GM12878 (cell line): ENCODE results near the gene DERL3. TPM values are rescaled to one million over a fixed set of nuclear protein-coding genes. Genes with fewer than 3 reads are reported as not detected.

ENCODE experiments used
- ATAC-seq: fragments of 200-7000 bp; cut with Tn5 transposase; 3 replicates; pipeline ENCODE4 v1.9.1; 2020; ENCODE audit warnings: mild to moderate bottlenecking, moderate library complexity
- BruUV-seq: library from RNA; stranded (reverse); fragments of 400-500 nt; replicated peaks from 2 replicates; lab custom pipeline; 2021; lab: Mats Ljungman, UMichigan
- CTCF ChIA-PET: fragments of 300-600 bp; sonication (Branson Sonifier 250); formaldehyde crosslinking; extraction: SDS; loops from one replicate; lab custom pipeline; 2021; ENCODE audit warnings: inconsistent platforms; lab: Yijun Ruan, JAX
- POLR2A ChIA-PET: fragments of 350-600 bp; formaldehyde crosslinking; extraction: SDS; loops from one replicate; lab custom pipeline; 2021; ENCODE audit warnings: inconsistent platforms; lab: Charles Lee
- RAD21 ChIA-PET: fragments of 300-600 bp; sonication (Branson Sonifier 250); formaldehyde crosslinking; loops from one replicate; lab custom pipeline; 2023; ENCODE audit warnings: antibody characterized with exemption; ENCODE audit not compliant: unreplicated experiment; lab: Charles Lee
- SMC1A ChIA-PET: fragments of 300-600 bp; sonication (Branson Sonifier 250); formaldehyde crosslinking; loops from one replicate; lab custom pipeline; 2023; ENCODE audit not compliant: unreplicated experiment, uncharacterized antibody; lab: Charles Lee
- DNase-seq: peaks from one replicate; pipeline ENCODE4 v3.0.0-alpha.2; 2011; ENCODE audit warnings: low read depth, low spot score
- FAIRE-seq: peaks from 3 replicates; lab custom pipeline; 2011; peaks lifted over from hg19 to GRCh38; lab: Jason Lieb, UNC
- H2AFZ ChIP-seq: 2 replicates; pipeline ENCODE4 v1.6.0; 2011; ENCODE audit warnings: low read depth, low read length, control low read depth; ENCODE audit not compliant: control insufficient read depth
- H3K27ac ChIP-seq: 2 replicates; pipeline ENCODE4 v1.5.1; 2011; ENCODE audit warnings: control low read depth; ENCODE audit not compliant: control insufficient read depth, insufficient read depth
- H3K27me3 ChIP-seq, 2 experiments: replicated peaks in 1 of 2; 2 replicates each; pipeline versions ENCODE4 v1.6.0 to v1.6.1; 2011; ENCODE audit warnings: low read length in 1 of 2; ENCODE audit not compliant: control insufficient read depth in 2 of 2, insufficient read depth in 2 of 2
- H3K36me3 ChIP-seq, 2 experiments: 2 replicates each; pipeline ENCODE4 v1.5.1; 2011; ENCODE audit warnings: low read length in 1 of 2; ENCODE audit not compliant: control insufficient read depth in 2 of 2, insufficient read depth in 2 of 2
- H3K4me1 ChIP-seq: 2 replicates; pipeline ENCODE4 v1.6.1; 2011; ENCODE audit warnings: mild to moderate bottlenecking, low read length, moderate library complexity, mixed read lengths; ENCODE audit not compliant: control insufficient read depth, insufficient read depth
- H3K4me2 ChIP-seq: 2 replicates; pipeline ENCODE4 v1.6.0; 2011; ENCODE audit warnings: control low read depth; ENCODE audit not compliant: control insufficient read depth, insufficient read depth
- H3K4me3 ChIP-seq: fragments of 200-600 bp; sonication (generic); 2 replicates; pipeline ENCODE4 v1.5.1; 2016
- H3K79me2 ChIP-seq: 2 replicates; pipeline ENCODE4 v1.6.0; 2011; ENCODE audit warnings: low read length; ENCODE audit not compliant: control insufficient read depth, insufficient read depth
- H3K9ac ChIP-seq: 2 replicates; pipeline ENCODE4 v1.8.0; 2011; ENCODE audit warnings: low read length, control low read depth, mixed read lengths; ENCODE audit not compliant: control insufficient read depth, insufficient read depth
- H3K9me3 ChIP-seq: replicated peaks from 3 replicates; pipeline ENCODE4 v1.5.1; 2011; ENCODE audit warnings: mild to moderate bottlenecking, low read length; ENCODE audit not compliant: control insufficient read depth, insufficient read depth
- H4K20me1 ChIP-seq: 2 replicates; pipeline ENCODE4 v1.6.0; 2011; ENCODE audit not compliant: control insufficient read depth, insufficient read depth
- MEF2B ChIP-seq: fragments of 450-650 bp; IDR thresholded peaks from 2 replicates; pipeline ENCODE4 v1.6.1; 2018; ENCODE audit warnings: mild to moderate bottlenecking, moderate library complexity; ENCODE audit not compliant: partially characterized antibody, poor library complexity, severe bottlenecking
- RB1 ChIP-seq: fragments of 450-650 bp; formaldehyde crosslinking; IDR thresholded peaks from 2 replicates; pipeline ENCODE4 v1.6.1; 2017; ENCODE audit warnings: mild to moderate bottlenecking, borderline replicate concordance
- SPI1 ChIP-seq: IDR thresholded peaks from 2 replicates; pipeline ENCODE4 v1.6.1; 2011; ENCODE audit warnings: low read depth, mild to moderate bottlenecking, low read length, moderate library complexity, borderline replicate concordance; ENCODE audit not compliant: insufficient read depth
- SREBF1 ChIP-seq: IDR thresholded peaks from 2 replicates; pipeline ENCODE4 v1.6.1; 2012; ENCODE audit warnings: mild to moderate bottlenecking, low read length
- ZNF24 ChIP-seq: fragments of 450-650 bp; IDR thresholded peaks from 2 replicates; pipeline ENCODE4 v1.6.1; 2017; ENCODE audit warnings: antibody characterized with exemption, mild to moderate bottlenecking
- WGBS: methylation state at CpG from one replicate; pipeline ENCODE4 v1.1.6; 2016; ENCODE audit warnings: low lambda C conversion rate; ENCODE audit not compliant: insufficient replicate concordance, insufficient coverage; ENCODE audit errors: missing lambda C conversion rate; 5-methylcytosine and 5-hydroxymethylcytosine counted together
- in situ Hi-C: fragments of 300-500 bp; cut with MboI; formaldehyde crosslinking; loops from 9 replicates; pipeline ENCODE4 v1.14.3; 2018; ENCODE audit warnings: mixed read lengths
- intact Hi-C: fragments of 100-400 bp; cut with micrococcal nuclease; formaldehyde crosslinking; loops from one replicate; pipeline ENCODE4 v1.14.2; 2022; ENCODE audit not compliant: unreplicated experiment
- polyA plus RNA-seq, 11 experiments: library from polyadenylated mRNA; depleted of rRNA in 4 of 11; unstranded in 6 of 11; stranded (reverse) in 5 of 11; fragments of >200 nt; fragmentation: Nextera tagmentation in 4 of 11; fragmentation: Illumina TruSeq in 1 of 11; extraction: Ambion mirVana in 4 of 11; extraction: Trizol in 1 of 11; gene quantifications; 1 replicate in 1 of 11; 2 replicates in 10 of 11; pipeline versions ENCODE4 v1.2.1 to v1.2.3, GENCODE V29; 2011 to 2016; ENCODE audit warnings: inconsistent platforms in 2 of 11, missing spikeins in 2 of 11, low read depth in 1 of 11
- total RNA-seq, 4 experiments: library from RNA; depleted of rRNA in 3 of 4; stranded (reverse); fragments of >200 nt in 3 of 4; fragmentation: Illumina TruSeq in 1 of 4; extraction: Trizol in 1 of 4; gene quantifications; 2 replicates each; pipeline versions ENCODE4 v1.2.1 to v1.2.3, GENCODE V29; 2013 to 2021

DERL3 gene
- total and polyA plus RNA-seq, 10 of the 15 experiments (the other 5 are each of a cell fraction or from before 2014, with no cell fraction given): 4.1 to 52.4 (median 14.1) TPM

DNA sequence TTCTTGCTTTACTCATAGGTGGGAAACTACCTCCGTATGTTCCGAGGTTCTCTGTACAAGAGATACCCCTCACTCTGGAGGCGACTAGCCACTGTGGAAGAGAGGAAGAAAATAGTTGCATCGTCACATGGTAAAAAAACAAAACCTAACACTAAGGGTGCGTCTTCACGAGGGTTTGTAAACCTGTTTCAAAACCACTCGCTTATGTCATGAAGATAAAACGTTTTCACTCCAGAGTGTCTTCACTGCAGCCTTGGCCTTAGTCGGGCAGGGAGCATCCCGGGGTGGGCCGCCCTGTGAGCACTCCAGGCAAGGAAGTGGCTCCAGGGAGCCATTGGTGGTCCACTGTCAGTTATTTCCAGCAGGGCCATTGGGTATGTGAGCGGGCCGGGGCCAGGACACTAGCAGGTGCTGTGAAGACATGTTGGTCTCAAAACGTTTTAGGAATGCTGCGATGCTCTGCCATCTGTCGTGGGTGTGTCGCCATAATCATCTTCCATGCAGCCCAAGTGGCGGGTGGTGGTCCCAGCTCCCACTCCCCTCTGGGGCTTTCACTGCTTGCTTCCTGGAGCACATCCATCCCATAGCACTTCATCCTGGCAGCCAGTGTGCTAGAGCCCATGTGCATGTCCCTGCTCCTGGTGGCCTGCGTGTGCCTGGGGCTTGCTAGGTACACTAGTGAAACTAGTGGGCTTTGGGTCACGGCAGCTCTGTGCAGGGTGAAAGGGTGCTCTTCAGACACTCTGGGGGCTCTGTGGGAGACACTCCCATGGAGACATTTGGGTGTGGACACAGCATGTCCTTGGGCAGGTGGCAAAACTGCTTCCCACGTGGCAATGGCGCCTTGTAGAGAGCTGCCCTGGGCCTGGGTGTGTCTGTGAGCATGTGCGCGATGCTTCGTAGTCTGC is 46.8 kb downstream of the DERL3 start (continued):
- TF ChIP-seq RB1: no peak
- TF ChIP-seq SREBF1: no peak

DNA sequence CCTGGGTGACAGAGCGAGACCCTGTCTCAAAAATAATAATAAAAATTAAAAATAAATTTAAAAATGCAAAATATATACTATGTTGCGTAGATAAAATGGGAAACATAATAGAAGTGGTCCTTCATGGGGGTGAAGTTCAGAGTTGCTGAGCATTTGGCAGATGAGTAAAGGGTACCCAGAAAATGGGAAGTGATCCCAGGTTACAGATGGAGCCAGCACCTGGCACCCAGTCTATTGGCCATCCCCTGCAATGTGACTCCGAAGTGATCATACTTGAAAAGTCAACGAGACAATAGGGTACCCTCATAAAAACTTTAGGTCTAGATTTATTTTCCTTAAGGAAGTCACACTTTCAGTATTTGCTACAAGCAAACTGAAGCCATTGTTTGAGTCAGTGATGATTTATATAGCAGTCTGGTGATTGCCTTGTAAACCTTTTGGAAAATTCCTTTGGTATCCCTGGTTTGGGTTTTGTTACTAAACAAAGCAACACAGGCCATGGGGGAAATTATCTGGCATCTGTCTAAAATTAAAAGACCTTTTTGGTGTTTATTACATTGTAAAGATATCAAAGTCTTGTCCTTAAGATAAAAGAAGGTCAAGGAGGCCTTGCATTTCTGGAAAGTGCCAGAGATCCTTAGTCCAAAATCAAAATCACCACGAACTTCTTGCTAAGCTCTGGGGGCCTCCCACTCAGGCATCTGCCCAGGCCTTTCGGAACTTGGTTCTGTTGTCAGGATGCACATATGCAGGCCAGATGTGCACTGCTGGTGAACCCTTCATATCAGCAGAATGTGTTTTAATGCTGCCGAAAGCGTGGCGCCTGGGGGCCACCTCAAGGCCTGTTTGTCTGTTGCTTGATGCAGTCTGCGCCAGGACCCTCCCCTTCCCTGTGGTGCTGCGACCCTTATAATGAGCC is 47.7 kb downstream of the DERL3 start:
- ChIA-PET SMC1A (no interaction called here), POLR2A (no interaction called here), RAD21 (interaction anchor here (1.5 kb wide), 1 partner anchor 55 kb away, joined by 3 read pairs; no protein-coding TSS in a partner anchor), CTCF (no interaction called here)
- no peaks in the 10 kb centered on the region for H3K9me3 ChIP-seq
- H3K4me1 ChIP-seq: peaks cover 11% of the 10 kb centered on the region
- BruUV-seq: no TSS peak
- H3K4me2 ChIP-seq: no peak overlapping the region
- no peak for DNase-seq
- 76% methylated on average over 11 of the region's 11 CpGs for WGBS
- ATAC-seq: no peak
- H3K27me3 ChIP-seq: no peaks in the 10 kb centered on the region
- no peak overlapping the region for H3K4me3 ChIP-seq
- H3K79me2 ChIP-seq: peaks cover 50% of the 10 kb centered on the region
- in situ Hi-C loops: no loop called here
- intact Hi-C loops: no loop called here
- peaks cover 14 to 17% of the 10 kb centered on the region in 2 experiments for H3K36me3 ChIP-seq
- TF ChIP-seq MEF2B: no peak
- TF ChIP-seq SPI1: peak; percentile 56; the same call in 1 of the 2 replicates
- TF ChIP-seq ZNF24: no peak
- no peak for FAIRE-seq
- H3K9ac ChIP-seq: no peak overlapping the region
- H4K20me1 ChIP-seq: 0 out of 2 replicates have a peak, but pooled peaks cover 4% of the 10 kb centered on the region
- H2AFZ ChIP-seq: no peak overlapping the region
- H3K27ac ChIP-seq: no peak overlapping the region
